HG02840 (cell line): ENCODE measurements around the gene GLRA2.

ENCODE experiments used
- ATAC-seq: cut with Tn5 transposase; IDR thresholded peaks from one replicate; pipeline ENCODE4 v1.9.1; 2021; ENCODE audit warnings: mild to moderate bottlenecking, moderate library complexity, moderate number of reproducible peaks; ENCODE audit not compliant: unreplicated experiment, low FRiP score

The GLRA2 gene

GRCh38 chrX:14529290-14529989 lies at the start of gene GLRA2:
GLRA2 (plus strand) TSS chrX:14529536; CDS start chrX:14530058, 522 bp downstream.
- ATAC-seq, result no peak

- no peak for ATAC-seq
These were observed 39.9 kb upstream of the GLRA2 start for GRCh38 chrX:14489437-14489836.

GRCh38 chrX:14491689-14492088 lies 37.6 kb upstream of the GLRA2 start:
- ATAC-seq, result no peak

- ATAC-seq, result peak; percentile 11
These were observed 32.7 kb upstream of the GLRA2 start for GRCh38 chrX:14496674-14497073.

- ATAC-seq, result peak; percentile 70
These were observed 32.1 kb upstream of the GLRA2 start for GRCh38 chrX:14497184-14497666.

- no peak for ATAC-seq
These were observed 28.0 kb upstream of the GLRA2 start for GRCh38 chrX:14501327-14501726.

- no peak for ATAC-seq
These were observed 24.3 kb upstream of the GLRA2 start for GRCh38 chrX:14504960-14505538.

- no peak for ATAC-seq
These were observed 23.7 kb upstream of the GLRA2 start for GRCh38 chrX:14505648-14506047.

- ATAC-seq, result no peak
These were observed 22.5 kb upstream of the GLRA2 start for GRCh38 chrX:14506866-14507265.

GRCh38 chrX:14508025-14508690 lies 21.2 kb upstream of the GLRA2 start:
- ATAC-seq, result no peak

GRCh38 chrX:14509325-14510057 lies 19.8 kb upstream of the GLRA2 start:
- ATAC-seq, result no peak

GRCh38 chrX:14528629-14529289 lies 577 bp upstream of the GLRA2 start:
- no peak for ATAC-seq

GRCh38 chrX:14533867-14534266 lies 4.5 kb downstream of the GLRA2 start:
- ATAC-seq, result no peak

- no peak for ATAC-seq
These were observed 16.9 kb downstream of the GLRA2 start for GRCh38 chrX:14546190-14546589.

GRCh38 chrX:14554131-14554715 lies 24.9 kb downstream of the GLRA2 start:
- ATAC-seq, result no peak

- no peak for ATAC-seq
These were observed 34.7 kb downstream of the GLRA2 start for GRCh38 chrX:14564058-14564457.

- ATAC-seq, result no peak
These were observed 43.8 kb downstream of the GLRA2 start for GRCh38 chrX:14573161-14573560.

GRCh38 chrX:14581081-14581480 lies 51.7 kb downstream of the GLRA2 start:
- ATAC-seq, result no peak

- ATAC-seq, result no peak
These were observed 55.2 kb downstream of the GLRA2 start for GRCh38 chrX:14584548-14584947.

- no peak for ATAC-seq
These were observed 60.9 kb downstream of the GLRA2 start for GRCh38 chrX:14590216-14590615.
